Mesenteric fat pad (tissue), 1 donor: ENCODE data around the gene TSSC4. TPM values are rescaled to one million over a fixed set of nuclear protein-coding genes. Genes with fewer than 3 reads are reported as not detected.

ENCODE experiments used
- DNase-seq: peaks from one replicate; pipeline ENCODE4 v3.0.0-alpha.2; 2020; ENCODE audit warnings: low spot score
- total RNA-seq: library from RNA; stranded (reverse); fragmentation: NEBNext Ultra II Directional; extraction: Animal tissue kit (Norgen Biotek cat#: 25700); gene quantifications from one replicate; pipeline ENCODE4 v1.2.1, GENCODE V29; 2021
- donor health status: DM: yes; HTN: yes; CAD: no.

TSSC4 gene
- total RNA-seq, 1 donor from 2014 or later = 55.2 TPM

- no peak for DNase-seq
These were observed 46.2 kb downstream of the TSSC4 start for GRCh38 chr11:2446590-2447252.

- DNase-seq = no peak
These were observed 46.9 kb downstream of the TSSC4 start for GRCh38 chr11:2447253-2447950.

GRCh38 chr11:2447951-2448650 is 47.6 kb downstream of the TSSC4 start:
- DNase-seq = no peak

DNA sequence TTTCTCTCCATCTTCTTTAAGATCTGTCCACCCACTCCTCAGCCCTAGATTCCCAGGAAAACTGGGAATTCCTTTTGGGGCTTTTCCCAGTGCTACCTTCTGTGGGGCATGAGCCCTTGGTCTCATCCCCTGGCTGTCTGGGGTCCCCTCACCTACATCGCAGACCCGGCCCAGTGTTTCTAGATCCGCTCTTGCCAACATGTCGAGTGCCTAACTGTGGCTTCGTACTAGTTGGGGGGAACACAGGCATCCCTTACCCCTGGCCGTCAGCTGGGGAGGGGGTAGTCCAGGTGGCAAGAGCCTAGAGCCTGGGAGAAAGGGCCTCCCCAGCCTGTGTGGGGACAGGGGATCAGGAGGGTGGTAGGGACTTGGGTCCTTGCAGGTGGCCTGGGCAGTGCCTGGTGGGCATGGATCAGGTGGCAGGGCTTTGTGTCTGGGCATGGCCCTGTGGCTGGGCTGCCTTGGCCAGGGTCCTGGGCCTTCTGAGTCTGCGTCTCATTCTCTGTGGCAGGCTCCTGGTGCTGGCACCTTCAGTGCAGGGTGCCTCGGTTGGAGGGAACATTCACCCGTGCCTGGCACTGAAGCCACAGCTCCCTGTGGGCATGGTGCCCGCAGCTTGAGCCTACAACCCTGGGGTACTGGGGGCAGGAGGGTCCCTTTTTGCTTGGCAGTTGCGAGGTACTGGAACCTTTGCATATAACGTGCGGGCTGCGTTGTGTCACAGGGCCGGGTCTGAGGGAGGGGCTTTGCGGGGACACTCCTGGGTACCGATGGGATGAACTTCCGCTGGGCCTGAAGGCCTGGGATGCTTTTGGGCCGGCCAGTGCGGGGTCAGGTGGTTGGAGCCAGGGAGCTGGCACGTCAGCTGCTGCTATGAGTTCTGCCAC is 48.4 kb downstream of the TSSC4 start:
- DNase-seq = no peak

DNA sequence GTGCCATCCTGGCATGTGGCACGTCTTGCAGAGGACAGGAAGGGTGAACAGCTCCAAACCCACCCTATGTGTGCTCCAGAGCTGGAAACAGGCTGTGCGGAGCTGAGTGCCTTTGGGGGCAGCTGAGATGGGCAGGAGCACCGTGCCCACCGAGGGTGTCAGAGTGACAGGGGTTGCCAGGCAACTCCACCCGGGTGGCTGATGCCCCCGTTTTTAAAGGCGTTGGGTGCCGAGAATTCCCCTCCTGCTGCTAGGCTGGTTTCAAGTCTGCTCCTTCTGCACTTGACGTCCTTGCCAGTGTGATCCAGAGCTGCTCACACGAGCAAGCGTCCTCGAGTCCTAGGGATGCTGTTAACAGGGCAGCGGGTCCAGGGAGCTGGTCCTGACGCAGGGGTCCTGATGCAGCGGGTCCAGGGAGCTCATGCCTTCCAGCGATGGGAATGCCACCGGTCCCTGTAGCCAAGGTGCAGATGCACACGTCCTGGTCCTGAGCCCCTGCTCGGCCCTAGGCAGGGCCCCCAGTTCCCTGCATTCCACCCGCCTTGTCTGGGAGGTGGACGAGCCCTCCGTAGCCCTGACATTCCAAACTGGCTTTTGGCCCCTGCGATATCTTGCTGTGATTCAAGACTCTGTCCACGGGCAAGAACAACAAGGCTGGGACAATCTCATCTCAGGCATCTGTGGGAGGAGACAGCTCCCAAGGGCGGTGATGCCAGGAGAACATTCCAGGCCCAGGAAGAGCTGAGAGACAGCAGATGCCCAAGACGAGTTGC is 49.2 kb downstream of the TSSC4 start:
- DNase-seq = no peak

GRCh38 chr11:2450321-2451041 is 49.9 kb downstream of the TSSC4 start:
- no peak for DNase-seq

- DNase-seq = no peak
These were observed 50.8 kb downstream of the TSSC4 start for GRCh38 chr11:2451336-2451735.

DNA sequence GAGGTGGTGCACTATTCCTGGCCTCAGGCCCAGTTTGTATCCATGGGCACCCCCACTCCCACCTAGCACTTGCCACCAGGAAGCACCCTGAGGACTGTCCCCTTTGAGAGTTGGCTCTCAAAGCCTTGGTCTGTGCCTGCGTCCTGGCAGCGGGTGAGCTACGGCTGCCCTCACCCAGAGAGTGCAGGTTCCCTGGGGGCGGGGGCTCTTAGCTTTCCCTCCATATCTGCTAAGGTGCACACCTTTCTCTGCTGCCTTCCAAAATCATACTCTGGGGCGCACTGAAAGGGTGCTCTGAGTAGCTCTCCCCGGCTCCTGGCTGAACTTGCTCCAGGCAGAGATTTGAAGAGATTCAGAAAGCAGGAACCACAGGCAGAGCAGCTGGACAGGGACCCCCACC is 51.4 kb downstream of the TSSC4 start:
- no peak for DNase-seq

DNA sequence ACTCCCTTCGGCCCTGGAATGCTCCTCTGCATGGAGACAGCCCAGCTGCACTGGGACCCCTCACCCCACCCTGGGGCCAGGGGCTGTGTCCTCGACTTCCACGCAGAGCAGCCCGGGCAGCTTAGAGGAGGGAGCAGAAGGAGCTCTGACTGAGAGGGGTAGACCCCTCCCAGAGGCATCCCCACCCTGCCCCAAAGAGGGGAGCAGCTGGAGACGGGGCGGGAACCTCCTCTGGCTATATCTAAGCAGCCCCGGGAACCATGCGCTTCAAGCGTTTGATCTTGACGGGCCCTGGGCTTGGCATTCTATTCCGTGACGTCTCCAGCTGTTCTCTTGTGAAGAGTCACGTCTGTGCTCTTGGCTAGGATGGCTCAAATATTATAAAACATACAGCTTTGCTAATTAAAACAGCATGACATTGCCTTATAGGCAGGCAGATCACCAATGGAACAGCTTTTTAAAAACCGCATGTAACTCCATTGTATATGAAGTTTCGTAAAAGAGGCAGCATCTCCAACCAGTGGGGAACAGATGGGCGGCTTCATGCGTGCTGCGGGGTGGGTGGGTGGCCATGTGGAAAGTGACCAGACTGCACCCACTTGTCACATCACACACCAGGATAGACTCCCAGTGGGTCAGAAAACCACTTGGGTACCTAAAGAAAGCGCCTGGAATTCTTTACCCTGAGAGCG is 51.9 kb downstream of the TSSC4 start:
- DNase-seq = no peak

DNA sequence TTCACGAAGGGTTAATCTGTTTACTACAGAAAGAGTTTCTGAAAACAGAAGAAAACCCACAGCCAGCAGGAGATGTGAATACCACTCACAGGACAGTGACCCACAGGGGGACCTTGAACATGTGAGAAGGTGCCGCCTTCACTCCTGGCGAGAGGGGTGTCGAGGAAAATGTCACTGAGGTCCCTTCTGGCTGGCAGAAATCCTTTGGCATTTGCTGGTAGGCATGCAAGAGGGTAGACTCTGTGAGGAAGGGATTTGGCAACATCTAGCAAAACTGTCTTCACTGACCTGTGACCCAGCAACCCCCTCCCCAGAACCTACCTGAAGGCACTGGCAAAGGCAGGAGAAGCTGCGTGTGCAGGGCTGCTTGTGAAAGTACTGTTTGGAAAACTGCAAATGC is 52.9 kb downstream of the TSSC4 start:
- DNase-seq = no peak

Other genes starting within 250 kb of the TSSC4 start
- 0.74 TPM for gene INS, start 239.5 kb upstream of the TSSC4 start, total RNA-seq
- gene TH, start 228.9 kb upstream of the TSSC4 start, total RNA-seq = not detected
- 0.64 TPM for gene ASCL2, start 130.2 kb upstream of the TSSC4 start, total RNA-seq
- gene C11orf21, start 98.8 kb upstream of the TSSC4 start, total RNA-seq = 1.0 TPM
- 1.3 TPM for gene TSPAN32, start 98.7 kb upstream of the TSSC4 start, total RNA-seq
- 723 TPM for gene CD81, start 23.4 kb upstream of the TSSC4 start, total RNA-seq
- gene TRPM5, start 43.8 kb downstream of the TSSC4 start, total RNA-seq = not detected
- 10.7 TPM for gene KCNQ1, start 44.3 kb downstream of the TSSC4 start, total RNA-seq